Muscle of leg (tissue), 11 donors: ENCODE measurements around the gene ZNF576. TPM values are rescaled to one million over a fixed set of nuclear protein-coding genes. Genes with fewer than 3 reads are reported as not detected.
"Not testable (repeated sequence)": the region's sequence is repeated elsewhere in the genome, so short reads cannot be mapped to it uniquely, and the experiment has no call there.

Source experiments
- DNase-seq: peaks from one replicate; pipeline ENCODE4 v3.0.0; 2013
- H3K27ac ChIP-seq: one replicate; pipeline ENCODE4 v1.5.1; 2013; ENCODE audit warnings: mild to moderate bottlenecking, low read length, control low read depth
- H3K27me3 ChIP-seq: one replicate; pipeline ENCODE4 v1.6.1; 2013; ENCODE audit warnings: low read length; ENCODE audit not compliant: control insufficient read depth, insufficient read depth
- H3K36me3 ChIP-seq: one replicate; pipeline ENCODE4 v1.6.1; 2013; ENCODE audit warnings: low read length; ENCODE audit not compliant: control insufficient read depth, insufficient read depth
- H3K4me1 ChIP-seq: one replicate; pipeline ENCODE4 v1.6.1; 2013; ENCODE audit warnings: low read length; ENCODE audit not compliant: control insufficient read depth, insufficient read depth
- H3K4me3 ChIP-seq: one replicate; pipeline ENCODE4 v1.5.1; 2013; ENCODE audit warnings: low read length, control low read depth
- H3K9me3 ChIP-seq: replicated peaks from 2 replicates; pipeline ENCODE4 v1.6.1; 2013; ENCODE audit warnings: low read depth, low read length; ENCODE audit not compliant: control insufficient read depth
- WGBS: methylation state at CpG from one replicate; pipeline ENCODE4 v1.1.5; 2013; ENCODE audit warnings: missing lambda C conversion rate; ENCODE audit not compliant: insufficient coverage; 5-methylcytosine and 5-hydroxymethylcytosine counted together
- polyA plus RNA-seq, 8 donors: library from polyadenylated mRNA; unstranded; fragments of 120-200 nt; gene quantifications; one replicate each; pipeline versions ENCODE4 v1.2.1 to v1.2.3, GENCODE V29; 2013; ENCODE audit warnings: inconsistent platforms in 1 of 8, low replicate concordance in 1 of 8; ENCODE audit not compliant: insufficient read length in 8 of 8, insufficient read depth in 1 of 8
- total RNA-seq: library from RNA; stranded (reverse); fragments of 120-200 nt; gene quantifications from one replicate; pipeline ENCODE4 v1.2.4, GENCODE V29; 2013

ZNF576 gene
- total and polyA plus RNA-seq, 9 donors = 7.8 to 12.1 (median 10.5) TPM

DNA sequence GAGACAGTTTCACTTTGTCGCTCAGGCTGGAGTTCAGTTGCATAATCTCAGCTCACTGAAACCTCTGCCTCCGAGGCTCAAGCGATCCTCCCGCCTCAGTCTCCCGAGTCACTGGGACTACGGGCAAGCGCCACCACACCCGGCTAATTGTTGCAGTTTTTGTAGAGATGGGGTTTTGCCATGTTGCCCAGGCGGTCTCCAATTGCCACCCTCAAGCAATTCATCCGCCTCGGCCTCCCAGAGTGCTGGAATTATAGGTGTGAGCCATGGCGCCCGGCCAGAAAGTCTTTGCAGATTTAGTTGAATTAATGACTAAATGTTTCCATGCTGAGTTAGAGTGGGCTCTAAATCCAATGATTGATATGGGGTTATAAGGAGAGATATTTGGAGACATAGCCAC, 47.8 kb downstream of the ZNF576 start:
- no peak overlapping the region for H3K27ac ChIP-seq
- 75% methylated on average over 5 of the region's 13 CpGs for WGBS
- H3K27me3 ChIP-seq = peaks cover 15% of the 10 kb centered on the region
- H3K4me3 ChIP-seq = no peak overlapping the region
- no peaks in the 10 kb centered on the region for H3K36me3 ChIP-seq
- H3K4me1 ChIP-seq = peaks cover 10% of the 10 kb centered on the region
- no peak for DNase-seq
- H3K9me3 ChIP-seq = peaks cover 5% of the 10 kb centered on the region

DNA sequence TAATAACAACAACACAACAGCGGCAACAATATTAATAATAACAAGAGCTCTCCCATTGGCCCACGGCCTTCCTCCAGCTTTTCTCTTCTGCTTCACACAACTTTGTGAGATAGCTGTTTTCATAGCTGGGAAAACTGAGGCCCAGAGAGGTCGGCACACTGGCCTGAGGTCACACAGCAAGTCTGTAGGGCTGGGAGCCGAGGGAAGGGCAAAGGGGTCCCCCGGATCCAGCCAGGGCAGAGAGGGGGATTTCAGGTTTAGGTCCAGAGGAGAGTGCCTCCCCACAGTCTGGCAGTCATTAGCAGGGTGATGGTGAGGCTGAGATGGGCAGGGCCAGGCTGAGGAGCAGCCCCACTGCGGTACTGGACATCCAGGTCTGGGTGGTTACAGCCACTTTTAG, 52.2 kb downstream of the ZNF576 start:
- no peak overlapping the region for H3K27ac ChIP-seq
- peaks cover 3% of the 10 kb centered on the region for H3K36me3 ChIP-seq
- peaks cover 5% of the 10 kb centered on the region for H3K9me3 ChIP-seq
- 100% methylated on average over 4 of the region's 6 CpGs for whole genome bisulfite sequencing
- no peak for DNase-seq
- no peaks in the 10 kb centered on the region for H3K27me3 ChIP-seq
- peaks cover 3% of the 10 kb centered on the region for H3K4me1 ChIP-seq
- H3K4me3 ChIP-seq = no peak overlapping the region

DNA sequence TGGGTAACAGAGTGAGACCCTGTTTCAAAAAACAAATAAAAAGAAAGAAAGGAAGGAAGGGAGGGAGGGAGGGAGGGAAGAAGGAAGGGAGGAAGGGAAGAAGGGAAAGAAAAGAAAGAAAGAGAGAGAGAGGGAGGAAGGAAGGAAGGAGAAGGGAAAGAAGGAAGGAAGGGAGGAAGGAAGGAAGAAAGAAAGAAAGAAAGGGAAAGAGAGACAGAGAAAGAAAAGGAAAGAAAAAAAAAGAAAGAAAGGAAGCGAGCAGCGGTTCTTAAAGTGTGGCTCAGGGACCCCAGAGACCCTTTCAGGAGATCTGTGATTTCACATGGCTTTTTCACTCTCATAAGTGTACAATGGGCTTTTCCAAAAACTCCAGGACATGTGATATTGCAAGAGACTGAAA, 53.1 kb downstream of the ZNF576 start:
- H3K27me3 ChIP-seq = no peaks in the 10 kb centered on the region
- H3K4me3 ChIP-seq = no peak overlapping the region
- peaks cover 3% of the 10 kb centered on the region for H3K36me3 ChIP-seq
- no peak overlapping the region for H3K27ac ChIP-seq
- peaks cover 5% of the 10 kb centered on the region for H3K9me3 ChIP-seq
- no peak for DNase-seq
- peaks cover 3% of the 10 kb centered on the region for H3K4me1 ChIP-seq
- WGBS = no CpG with 5 or more reads among the region's 2 CpGs

DNA sequence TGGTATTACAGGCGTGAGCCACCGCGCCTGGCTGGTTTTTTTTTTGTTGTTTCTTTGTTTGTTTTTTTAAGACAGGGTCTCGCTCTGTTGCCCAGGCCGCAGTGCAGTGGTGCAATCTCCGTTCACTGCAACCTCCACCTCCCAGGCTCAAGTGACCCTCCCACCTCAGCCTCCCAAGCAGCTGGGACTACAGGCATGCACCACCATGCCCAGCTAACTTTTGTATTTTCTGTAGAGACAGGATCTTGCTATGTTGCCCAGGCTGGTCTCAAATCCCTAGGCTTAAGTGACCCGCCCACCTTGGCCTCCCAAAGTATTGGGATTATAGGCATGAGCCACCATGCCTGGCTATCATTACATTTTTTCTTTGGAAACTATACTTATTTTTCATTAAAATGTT, 53.9 kb downstream of the ZNF576 start:
- H3K4me3 ChIP-seq, DNase-seq, H3K4me1 ChIP-seq, H3K9me3 ChIP-seq, H3K27ac ChIP-seq, H3K27me3 ChIP-seq, H3K36me3 ChIP-seq: not testable (repeated sequence)
- 100% methylated on average over 1 of the region's 7 CpGs for WGBS

Other genes with a start within 250 kb of the ZNF576 start
- 0.09 TPM for gene CD177, start 242.9 kb upstream of the ZNF576 start, total RNA-seq
- gene CD177, start 242.9 kb upstream of the ZNF576 start, polyA plus RNA-seq = under 1 TPM; 0.11 to 0.43 (median 0.32) TPM
- not detected for gene TEX101, start 181.7 kb upstream of the ZNF576 start, total RNA-seq
- gene TEX101, start 181.7 kb upstream of the ZNF576 start, polyA plus RNA-seq = under 1 TPM in 1 of 8 donors, not detected in 7; 0.17 TPM
- gene LYPD3, start 131.0 kb upstream of the ZNF576 start, total RNA-seq = 0.49 TPM
- 10 to 100 TPM in 1 of 8 donors, 1 to 10 TPM in 2, under 1 TPM in 5; 0.39 to 13.9 (median 0.88) TPM for gene LYPD3, start 131.0 kb upstream of the ZNF576 start, polyA plus RNA-seq
- 6.6 TPM for gene PHLDB3, start 91.8 kb upstream of the ZNF576 start, total RNA-seq
- 1 to 10 TPM; 2.8 to 8.0 (median 4.4) TPM for gene PHLDB3, start 91.8 kb upstream of the ZNF576 start, polyA plus RNA-seq
- 19.6 TPM for gene ETHE1, start 69.4 kb upstream of the ZNF576 start, total RNA-seq
- 10 to 100 TPM; 12.0 to 22.5 (median 17.0) TPM for gene ETHE1, start 69.4 kb upstream of the ZNF576 start, polyA plus RNA-seq
- gene ZNF575, start 63.4 kb upstream of the ZNF576 start, total RNA-seq = 0.62 TPM
- 1 to 10 TPM; 2.2 to 5.0 (median 3.4) TPM for gene ZNF575, start 63.4 kb upstream of the ZNF576 start, polyA plus RNA-seq
- gene XRCC1, start 21.1 kb upstream of the ZNF576 start, total RNA-seq = 27.7 TPM
- 10 to 100 TPM; 28.4 to 42.5 (median 35.7) TPM for gene XRCC1, start 21.1 kb upstream of the ZNF576 start, polyA plus RNA-seq
- gene PINLYP, start 20.8 kb upstream of the ZNF576 start, total RNA-seq = 5.0 TPM
- 1 to 10 TPM; 4.6 to 7.7 (median 6.2) TPM for gene PINLYP, start 20.8 kb upstream of the ZNF576 start, polyA plus RNA-seq
- 11.4 TPM for gene IRGQ, start 461 bp upstream of the ZNF576 start, total RNA-seq
- gene IRGQ, start 461 bp upstream of the ZNF576 start, polyA plus RNA-seq = 10 to 100 TPM in 7 of 8 donors, 1 to 10 TPM in 1; 9.7 to 15.1 (median 12.5) TPM
- gene SRRM5, start 15.5 kb downstream of the ZNF576 start, total RNA-seq = 0.18 TPM
- gene SRRM5, start 15.5 kb downstream of the ZNF576 start, polyA plus RNA-seq = under 1 TPM; 0.17 to 0.57 (median 0.41) TPM
- gene ZNF428, start 23.0 kb downstream of the ZNF576 start, total RNA-seq = 55.9 TPM
- 10 to 100 TPM; 63.2 to 80.5 (median 71.9) TPM for gene ZNF428, start 23.0 kb downstream of the ZNF576 start, polyA plus RNA-seq
- gene CADM4, start 43.3 kb downstream of the ZNF576 start, total RNA-seq = 7.8 TPM
- gene CADM4, start 43.3 kb downstream of the ZNF576 start, polyA plus RNA-seq = 10 to 100 TPM in 5 of 8 donors, 1 to 10 TPM in 3; 6.7 to 27.1 (median 13.2) TPM
- 4.9 TPM for gene PLAUR, start 73.6 kb downstream of the ZNF576 start, total RNA-seq
- gene PLAUR, start 73.6 kb downstream of the ZNF576 start, polyA plus RNA-seq = 1 to 10 TPM; 5.1 to 8.9 (median 7.4) TPM
- not detected for gene IRGC, start 119.5 kb downstream of the ZNF576 start, total RNA-seq
- under 1 TPM in 2 of 8 donors, not detected in 6; 0.07 to 0.09 TPM for gene IRGC, start 119.5 kb downstream of the ZNF576 start, polyA plus RNA-seq
- 20.6 TPM for gene SMG9, start 158.4 kb downstream of the ZNF576 start, total RNA-seq
- 10 to 100 TPM; 30.1 to 47.6 (median 37.1) TPM for gene SMG9, start 158.4 kb downstream of the ZNF576 start, polyA plus RNA-seq
- gene KCNN4, start 184.4 kb downstream of the ZNF576 start, total RNA-seq = 0.40 TPM
- 1 to 10 TPM in 2 of 8 donors, under 1 TPM in 6; 0.23 to 1.2 (median 0.73) TPM for gene KCNN4, start 184.4 kb downstream of the ZNF576 start, polyA plus RNA-seq
- gene LYPD5, start 205.9 kb downstream of the ZNF576 start, total RNA-seq = 0.22 TPM
- under 1 TPM; 0.22 to 0.83 (median 0.38) TPM for gene LYPD5, start 205.9 kb downstream of the ZNF576 start, polyA plus RNA-seq
- 16.8 TPM for gene ZNF283, start 230.7 kb downstream of the ZNF576 start, total RNA-seq
- 10 to 100 TPM in 2 of 8 donors, 1 to 10 TPM in 6; 5.9 to 13.1 (median 8.8) TPM for gene ZNF283, start 230.7 kb downstream of the ZNF576 start, polyA plus RNA-seq